ENCODE data around the gene PTPRU. TPM values are rescaled to one million over a fixed set of nuclear protein-coding genes. Genes with fewer than 3 reads are reported as not detected.

The PTPRU gene
- total RNA-seq, 2 donors from 2014 or later: 24.1 to 40.2 TPM

GRCh38 chr1:29238620-29239002 lies 2.3 kb downstream of the PTPRU start:
- Histone ChIP-seq H3K4me1 (peaks cover 23% of the 10 kb centered on the region), H3K27ac (peak overlapping the region; percentile 59 to 70 (median 64)), H3K27me3 (no peaks in the 10 kb centered on the region), H3K36me3 (replicated peaks in 1 of 2; ENCODE audit: insufficient read depth in 1 of 2, low read depth in 2 of 2) (no peaks in the 10 kb centered on the region), H3K4me3 (no peak overlapping the region), H3K9me3 (no peaks in the 10 kb centered on the region)
- no peak for TF ChIP-seq CTCF (IDR thresholded peaks at IDR 0.05)
- TF ChIP-seq POLR2A (IDR thresholded peaks at IDR 0.05): no peak
- ATAC-seq: no peak
- DNase-seq: no peak
- WGBS, 2 donors: 63 to 73% methylated on average over 11 of the region's 11 CpGs
- intact Hi-C loops (cut with DNase I): no loop called here

GRCh38 chr1:29239142-29239541 lies 2.8 kb downstream of the PTPRU start:
- Histone ChIP-seq H3K4me3 (no peak overlapping the region), H3K27ac (peak overlapping the region in 3 of 4 donors; percentile 61 to 70 (median 67)), H3K36me3 (replicated peaks in 1 of 2; ENCODE audit: insufficient read depth in 1 of 2, low read depth in 2 of 2) (no peaks in the 10 kb centered on the region), H3K27me3 (no peaks in the 10 kb centered on the region), H3K4me1 (peaks cover 23% of the 10 kb centered on the region), H3K9me3 (no peaks in the 10 kb centered on the region)
- intact Hi-C loops (cut with DNase I): no loop called here
- 49 to 57% methylated on average over 7 of the region's 7 CpGs for WGBS, 2 donors
- DNase-seq (peak in 2 of 4 donors; percentile 30 to 56), ATAC-seq (no peak)
- TF ChIP-seq CTCF (IDR thresholded peaks at IDR 0.05) (no peak), POLR2A (IDR thresholded peaks at IDR 0.05) (peak in 2 of 3 donors; percentile 16 to 22)

- H3K9me3 ChIP-seq: no peaks in the 10 kb centered on the region
- ATAC-seq (no peak), DNase-seq (no peak)
- no peaks in the 10 kb centered on the region for H3K27me3 ChIP-seq
- H3K27ac ChIP-seq: no peak overlapping the region
- peaks cover 23% of the 10 kb centered on the region for H3K4me1 ChIP-seq
- TF ChIP-seq CTCF (IDR thresholded peaks at IDR 0.05) (no peak), POLR2A (IDR thresholded peaks at IDR 0.05) (no peak)
- H3K4me3 ChIP-seq: no peak overlapping the region
- WGBS, 2 donors: 50 to 52% methylated on average over 3 to 4 of the region's 4 CpGs
- intact Hi-C loops (cut with DNase I): loop anchor here (10.0 kb wide), 2 partner anchors 1144 to 1464 kb away; no protein-coding TSS in a partner anchor
- no peaks in the 10 kb centered on the region for H3K36me3 ChIP-seq (replicated peaks in 1 of 2; ENCODE audit: insufficient read depth in 1 of 2, low read depth in 2 of 2)
Observed at GRCh38 chr1:29240400-29240837, 4.1 kb downstream of the PTPRU start.

- ATAC-seq: no peak
- no peaks in the 10 kb centered on the region for H3K9me3 ChIP-seq
- H3K4me1 ChIP-seq: peaks cover 21% of the 10 kb centered on the region
- H3K27me3 ChIP-seq: no peaks in the 10 kb centered on the region
- no peak overlapping the region for H3K4me3 ChIP-seq
- TF ChIP-seq POLR2A (IDR thresholded peaks at IDR 0.05): no peak
- TF ChIP-seq CTCF (IDR thresholded peaks at IDR 0.05): no peak
- whole genome bisulfite sequencing, 2 donors: 100% methylated on average over 1 to 2 of the region's 2 CpGs
- intact Hi-C loops (cut with DNase I): loop anchor here (10.0 kb wide), 2 partner anchors 1144 to 1464 kb away; no protein-coding TSS in a partner anchor
- H3K36me3 ChIP-seq (replicated peaks in 1 of 2; ENCODE audit: insufficient read depth in 1 of 2, low read depth in 2 of 2): no peaks in the 10 kb centered on the region
- DNase-seq: no peak
- H3K27ac ChIP-seq: no peak overlapping the region
Observed at GRCh38 chr1:29240986-29241385, 4.7 kb downstream of the PTPRU start.
